ENCODE measurements around the gene ACYP1.

ACYP1 gene

GRCh38 chr14:75063491-75064204, at the start of gene ACYP1:
TSS of gene ACYP1 (minus strand) at chr14:75064024. CDS start at chr14:75063553, 471 bp downstream.
- peak; percentile 86 for DNase-seq

- no peak for DNase-seq
Measured at GRCh38 chr14:75109877-75110276, 46.1 kb upstream of the ACYP1 start.

- DNase-seq = no peak
Measured at GRCh38 chr14:75107186-75107585, 43.4 kb upstream of the ACYP1 start.

GRCh38 chr14:75101491-75101890, 37.7 kb upstream of the ACYP1 start:
- DNase-seq = peak; percentile 7

- no peak for DNase-seq
Measured at GRCh38 chr14:75098682-75099081, 34.9 kb upstream of the ACYP1 start.

GRCh38 chr14:75098212-75098611, 34.4 kb upstream of the ACYP1 start:
- DNase-seq = no peak

- no peak for DNase-seq
Measured at GRCh38 chr14:75096959-75097358, 33.1 kb upstream of the ACYP1 start.

GRCh38 chr14:75095690-75096089, 31.9 kb upstream of the ACYP1 start:
- DNase-seq = no peak

- DNase-seq = no peak
Measured at GRCh38 chr14:75094896-75095295, 31.1 kb upstream of the ACYP1 start.

GRCh38 chr14:75092698-75093097, 28.9 kb upstream of the ACYP1 start:
- DNase-seq = no peak

GRCh38 chr14:75091251-75091650, 27.4 kb upstream of the ACYP1 start:
- no peak for DNase-seq

GRCh38 chr14:75090353-75090752, 26.5 kb upstream of the ACYP1 start:
- DNase-seq = no peak

- peak; percentile 3 for DNase-seq
Measured at GRCh38 chr14:75088566-75089373, 24.9 kb upstream of the ACYP1 start.

GRCh38 chr14:75088153-75088552, 24.3 kb upstream of the ACYP1 start:
- DNase-seq = no peak

GRCh38 chr14:75084513-75084912, 20.7 kb upstream of the ACYP1 start:
- no peak for DNase-seq

GRCh38 chr14:75083271-75083670, 19.4 kb upstream of the ACYP1 start:
- no peak for DNase-seq

GRCh38 chr14:75081660-75082229, 17.9 kb upstream of the ACYP1 start:
- no peak for DNase-seq

GRCh38 chr14:75079521-75079920, 15.7 kb upstream of the ACYP1 start:
- no peak for DNase-seq

GRCh38 chr14:75077794-75078193, 14.0 kb upstream of the ACYP1 start:
- DNase-seq = no peak

- no peak for DNase-seq
Measured at GRCh38 chr14:75070383-75070782, 6.6 kb upstream of the ACYP1 start.

GRCh38 chr14:75069811-75070145, 6.0 kb upstream of the ACYP1 start:
- DNase-seq = no peak

GRCh38 chr14:75069121-75069810, 5.4 kb upstream of the ACYP1 start, which contains the start of gene ZC2HC1C:
TSS of gene ZC2HC1C (plus strand) at chr14:75069641. CDS start at chr14:75070574, 933 bp downstream.
- DNase-seq = peak; percentile 81
